ENCODE results near the gene ARX. TPM values are rescaled to one million over a fixed set of nuclear protein-coding genes. Genes with fewer than 3 reads are reported as not detected.
A peak's percentile ranks its signal among the peaks of the same experiment; 100 is the strongest.

Gene ARX
- total RNA-seq, 4 donors from 2014 or later = 2.3 to 5.1 (median 3.5) TPM

DNA sequence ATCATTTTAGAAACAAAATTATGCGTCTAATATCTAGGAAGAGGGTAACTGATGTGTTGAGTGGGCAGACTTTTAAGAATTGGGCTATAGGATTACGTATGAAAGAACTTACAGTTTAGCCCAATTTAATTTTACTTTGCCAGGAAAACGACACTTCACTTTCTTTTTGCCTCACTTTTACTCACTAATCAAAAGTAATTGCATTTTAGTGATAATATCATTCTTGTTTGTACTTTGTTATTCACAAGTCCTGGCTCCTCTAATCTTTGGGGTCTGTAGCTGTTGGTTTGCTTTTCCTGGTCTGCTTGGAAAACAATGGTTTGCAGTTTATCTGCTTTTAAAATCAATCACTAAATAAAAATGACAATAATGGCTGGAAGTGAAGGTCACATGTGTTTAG is 2.9 kb upstream of the ARX start:
- in situ Hi-C loops (cut with MboI; ENCODE audit: low sequenced_read_pairs in 4 of 4) = loop anchor here in 2 of 4 donors (10.0 to 25.0 kb wide), 2 partner anchors 181 to 264 kb away; no protein-coding TSS in a partner anchor

DNA sequence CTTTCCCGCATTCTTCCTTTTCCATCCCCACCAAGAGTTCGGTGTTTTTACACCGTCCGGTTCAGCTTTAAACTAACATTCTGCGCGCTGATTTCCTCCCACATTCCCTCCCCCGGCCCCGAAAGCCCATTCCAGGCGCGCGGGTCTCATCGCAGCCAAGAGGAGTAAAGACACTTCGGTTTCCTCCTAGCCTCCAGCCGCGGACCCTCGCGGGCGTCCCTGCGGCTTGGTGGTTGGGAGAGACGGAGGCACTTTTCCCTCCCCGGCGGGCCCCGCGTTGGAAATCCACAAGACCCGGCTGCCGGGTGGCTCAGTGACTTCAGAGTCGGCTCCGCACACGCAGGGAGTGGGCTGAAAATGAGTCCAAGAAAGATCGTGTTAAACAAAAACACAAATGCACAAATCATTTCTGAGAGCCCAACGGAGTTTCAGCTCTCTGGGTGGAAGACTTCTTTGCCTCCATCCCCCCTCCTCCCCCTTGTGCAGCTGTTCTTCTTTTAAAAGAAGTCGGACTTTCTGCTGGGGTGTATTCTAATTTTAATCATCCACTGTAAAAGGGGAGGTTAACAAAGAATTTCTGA is 2.0 kb upstream of the ARX start:
- intact Hi-C loops (cut with DNase I; ENCODE audit: low total_unique reads) = loop anchor here (5.0 kb wide), 1 partner anchor 265 kb away; no protein-coding TSS in a partner anchor
- TF ChIP-seq POLR2A (IDR thresholded peaks at IDR 0.05) = no peak
- TF ChIP-seq, protein P1, sequence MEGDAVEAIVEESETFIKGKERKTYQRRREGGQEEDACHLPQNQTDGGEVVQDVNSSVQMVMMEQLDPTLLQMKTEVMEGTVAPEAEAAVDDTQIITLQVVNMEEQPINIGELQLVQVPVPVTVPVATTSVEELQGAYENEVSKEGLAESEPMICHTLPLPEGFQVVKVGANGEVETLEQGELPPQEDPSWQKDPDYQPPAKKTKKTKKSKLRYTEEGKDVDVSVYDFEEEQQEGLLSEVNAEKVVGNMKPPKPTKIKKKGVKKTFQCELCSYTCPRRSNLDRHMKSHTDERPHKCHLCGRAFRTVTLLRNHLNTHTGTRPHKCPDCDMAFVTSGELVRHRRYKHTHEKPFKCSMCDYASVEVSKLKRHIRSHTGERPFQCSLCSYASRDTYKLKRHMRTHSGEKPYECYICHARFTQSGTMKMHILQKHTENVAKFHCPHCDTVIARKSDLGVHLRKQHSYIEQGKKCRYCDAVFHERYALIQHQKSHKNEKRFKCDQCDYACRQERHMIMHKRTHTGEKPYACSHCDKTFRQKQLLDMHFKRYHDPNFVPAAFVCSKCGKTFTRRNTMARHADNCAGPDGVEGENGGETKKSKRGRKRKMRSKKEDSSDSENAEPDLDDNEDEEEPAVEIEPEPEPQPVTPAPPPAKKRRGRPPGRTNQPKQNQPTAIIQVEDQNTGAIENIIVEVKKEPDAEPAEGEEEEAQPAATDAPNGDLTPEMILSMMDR (IDR thresholded peaks at IDR 0.05 in 4 of 5, conservative IDR thresholded peaks at IDR 0.05 in 1 of 5) = no peak
- Histone ChIP-seq H3K4me1 (peaks cover 12 to 13% of the 10 kb centered on the region in 2 donors), H3K27ac (peak overlapping the region in 1 of 4 donors; percentile 42), H3K4me3 (peak overlapping the region; percentile 36 to 57 (median 44)), H3K36me3 (no peaks in the 10 kb centered on the region), H3K27me3 (peaks cover 52 to 77% (median 72%) of the 10 kb centered on the region in 3 donors), H3K9me3 (no peaks in the 10 kb centered on the region)
- peak in 1 of 2 donors; percentile 33 for DNase-seq
- no peak for ATAC-seq
- in situ Hi-C loops (cut with MboI; ENCODE audit: low sequenced_read_pairs in 4 of 4) = loop anchor here in 2 of 4 donors (10.0 to 25.0 kb wide), 2 partner anchors 180 to 263 kb away; no protein-coding TSS in a partner anchor

More for the DNA sequence above, 2.9 kb upstream of the ARX start:
- TF ChIP-seq POLR2A (IDR thresholded peaks at IDR 0.05) = no peak
- TF ChIP-seq, protein P1 (IDR thresholded peaks at IDR 0.05 in 4 of 5, conservative IDR thresholded peaks at IDR 0.05 in 1 of 5) = no peak
- intact Hi-C loops (cut with DNase I; ENCODE audit: low total_unique reads) = loop anchor here (5.0 kb wide), 1 partner anchor 266 kb away; no protein-coding TSS in a partner anchor
- Histone ChIP-seq H3K4me1 (peaks cover 12 to 13% of the 10 kb centered on the region in 2 donors), H3K36me3 (no peaks in the 10 kb centered on the region), H3K27me3 (peaks cover 57 to 86% (median 76%) of the 10 kb centered on the region in 3 donors), H3K27ac (no peak overlapping the region), H3K4me3 (no peak overlapping the region), H3K9me3 (no peaks in the 10 kb centered on the region)
- no peak for DNase-seq
- ATAC-seq = no peak

DNA sequence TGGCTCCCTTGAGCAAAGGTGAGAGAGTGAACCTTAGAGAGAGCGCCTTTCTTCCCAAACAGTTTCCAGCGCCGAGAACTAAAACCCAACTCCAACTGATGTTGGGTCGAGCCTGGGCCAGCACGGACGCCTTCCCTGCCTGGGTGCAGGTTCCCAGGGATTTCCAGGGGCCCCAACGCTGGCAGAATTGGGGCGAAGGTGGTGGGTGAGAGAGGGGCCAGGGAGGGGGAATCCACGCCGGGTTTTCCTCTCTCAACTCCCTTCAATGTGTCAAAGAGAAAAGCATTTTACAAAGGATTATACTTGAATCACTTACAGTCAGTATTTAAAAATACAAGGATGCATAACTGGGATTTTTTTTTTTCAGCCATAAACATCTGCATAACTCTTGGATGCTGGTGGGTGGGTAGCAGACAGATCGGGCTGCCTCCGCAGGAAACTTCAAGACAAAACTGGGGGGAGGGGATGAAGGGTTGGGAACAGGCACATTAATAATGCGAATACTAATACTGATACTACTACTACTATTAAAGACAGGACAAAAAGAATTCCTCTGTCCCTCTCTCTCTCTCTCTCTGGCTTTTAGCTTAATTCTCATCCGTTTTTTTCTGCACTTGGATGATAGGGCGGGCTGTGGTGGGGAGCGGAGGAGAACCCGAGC is 1.3 kb upstream of the ARX start:
- peak overlapping the region in 3 of 4 donors; percentile 36 to 57 (median 48) for H3K4me3 ChIP-seq
- peaks cover 49 to 70% (median 65%) of the 10 kb centered on the region in 3 donors for H3K27me3 ChIP-seq
- no peak for ATAC-seq

DNA sequence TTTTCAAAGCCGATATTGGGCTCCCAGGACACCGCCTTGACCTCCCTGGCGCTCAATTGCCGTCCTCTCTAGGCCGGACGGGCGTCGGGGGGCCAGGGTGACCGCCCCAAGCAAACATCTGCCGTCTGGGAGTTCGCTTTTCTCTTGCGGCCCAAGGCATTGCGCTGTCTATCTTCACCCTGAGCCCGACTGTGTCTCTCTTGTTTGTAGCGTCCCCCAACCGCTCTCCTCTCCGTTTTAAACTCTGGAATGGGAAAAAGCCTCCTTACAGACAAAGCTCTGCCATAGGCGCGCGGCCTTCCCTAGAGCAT is 551 bp upstream of the ARX start:
- no peak for TF ChIP-seq POLR2A (IDR thresholded peaks at IDR 0.05)
- TF ChIP-seq, protein P1 (IDR thresholded peaks at IDR 0.05 in 4 of 5, conservative IDR thresholded peaks at IDR 0.05 in 1 of 5) = no peak
- Histone ChIP-seq H3K9me3 (no peaks in the 10 kb centered on the region), H3K27ac (peak overlapping the region in 1 of 4 donors; percentile 42), H3K36me3 (no peaks in the 10 kb centered on the region), H3K4me3 (peak overlapping the region in 1 of 4 donors; percentile 64), H3K4me1 (peaks cover 12 to 13% of the 10 kb centered on the region in 2 donors), H3K27me3 (peaks cover 42 to 64% (median 63%) of the 10 kb centered on the region in 3 donors)
- in situ Hi-C loops (cut with MboI; ENCODE audit: low sequenced_read_pairs in 4 of 4) (loop anchor here in 2 of 4 donors (10.0 to 25.0 kb wide), 2 partner anchors 179 to 262 kb away; no protein-coding TSS in a partner anchor), intact Hi-C loops (cut with DNase I; ENCODE audit: low total_unique reads) (loop anchor here (5.0 kb wide), 1 partner anchor 264 kb away; no protein-coding TSS in a partner anchor)
- DNase-seq (no peak), ATAC-seq (no peak)

More for the DNA sequence above, 1.3 kb upstream of the ARX start:
- DNase-seq = no peak
- Histone ChIP-seq H3K4me1 (peaks cover 12 to 13% of the 10 kb centered on the region in 2 donors), H3K27ac (peak overlapping the region in 1 of 4 donors; percentile 42), H3K36me3 (no peaks in the 10 kb centered on the region), H3K9me3 (no peaks in the 10 kb centered on the region)
- intact Hi-C loops (cut with DNase I; ENCODE audit: low total_unique reads) (loop anchor here (5.0 kb wide), 1 partner anchor 265 kb away; no protein-coding TSS in a partner anchor), in situ Hi-C loops (cut with MboI; ENCODE audit: low sequenced_read_pairs in 4 of 4) (loop anchor here in 2 of 4 donors (10.0 to 25.0 kb wide), 2 partner anchors 180 to 262 kb away; no protein-coding TSS in a partner anchor)
- no peak for TF ChIP-seq POLR2A (IDR thresholded peaks at IDR 0.05)

Data from gastrocnemius medialis (tissue), 4 donors.